OCI-LY7 (cell line): ENCODE results near the gene ZMIZ1. TPM values are rescaled to one million over a fixed set of nuclear protein-coding genes. Genes with fewer than 3 reads are reported as not detected.

Experiments used
- BruUV-seq: library from RNA; stranded (reverse); fragments of 400-500 nt; replicated peaks from 2 replicates; lab custom pipeline; 2021; lab: Mats Ljungman, UMichigan
- CTCF ChIA-PET: fragments of 300-600 bp; sonication (Branson Sonifier 250); formaldehyde crosslinking; loops from one replicate; lab custom pipeline; 2022; ENCODE audit warnings: antibody characterized with exemption; ENCODE audit not compliant: unreplicated experiment; lab: Charles Lee
- POLR2A ChIA-PET: fragments of 300-600 bp; sonication (Branson Sonifier 250); formaldehyde crosslinking; loops from one replicate; lab custom pipeline; 2022; ENCODE audit warnings: antibody characterized with exemption; lab: Charles Lee
- DNase-seq: peaks from one replicate; pipeline ENCODE4 v3.0.0-alpha.2; 2015; ENCODE audit warnings: low spot score
- H2AFZ ChIP-seq: fragments of 200-600 bp; sonication (generic), shearing (Covaris generic); 2 replicates; pipeline ENCODE4 v1.6.1; 2014; ENCODE audit warnings: mild to moderate bottlenecking, antibody characterized with exemption, low read length, moderate library complexity
- H3K27ac ChIP-seq: fragments of 200-600 bp; sonication (generic); 2 replicates; pipeline ENCODE4 v1.5.1; 2014; ENCODE audit warnings: mixed run types, low read depth, mild to moderate bottlenecking, moderate library complexity, low read length, inconsistent platforms; ENCODE audit not compliant: poor library complexity, severe bottlenecking
- H3K36me3 ChIP-seq: fragments of 200-600 bp; sonication (generic); 2 replicates; pipeline ENCODE4 v1.6.1; 2014; ENCODE audit warnings: mild to moderate bottlenecking, antibody characterized with exemption, low read length, moderate library complexity, mixed read lengths; ENCODE audit not compliant: insufficient read depth
- H3K4me1 ChIP-seq: fragments of 200-600 bp; sonication (generic); 2 replicates; pipeline ENCODE4 v1.5.1; 2014; ENCODE audit warnings: mild to moderate bottlenecking, low read length; ENCODE audit not compliant: insufficient read depth, poor library complexity, severe bottlenecking
- H3K4me2 ChIP-seq: fragments of 200-600 bp; sonication (generic); 2 replicates; pipeline ENCODE4 v1.6.1; 2014; ENCODE audit warnings: mild to moderate bottlenecking, low read length
- H3K4me3 ChIP-seq: fragments of 200-600 bp; sonication (generic); 2 replicates; pipeline ENCODE4 v1.5.1; 2014; ENCODE audit warnings: mild to moderate bottlenecking, low read depth, low read length; ENCODE audit not compliant: poor library complexity, severe bottlenecking
- H3K79me2 ChIP-seq: fragments of 200-600 bp; sonication (generic); 2 replicates; pipeline ENCODE4 v1.6.1; 2016; ENCODE audit warnings: low read depth, mild to moderate bottlenecking, low read length, moderate library complexity, mixed read lengths; ENCODE audit not compliant: insufficient read depth
- H3K9me2 ChIP-seq: fragments of 200-600 bp; sonication (generic); 2 replicates; pipeline ENCODE4 v1.6.1; 2016; ENCODE audit warnings: mild to moderate bottlenecking, low read length, mixed read lengths; ENCODE audit not compliant: insufficient read depth
- H3K9me3 ChIP-seq: fragments of 200-600 bp; sonication (generic); 2 replicates; pipeline ENCODE4 v1.6.1; 2014; ENCODE audit warnings: mild to moderate bottlenecking, mixed run types, low read length, mixed read lengths
- H4K20me1 ChIP-seq: fragments of 200-600 bp; sonication (generic); 2 replicates; pipeline ENCODE4 v1.6.1; 2014; ENCODE audit warnings: mild to moderate bottlenecking, antibody characterized with exemption, low read length, moderate library complexity, mixed read lengths; ENCODE audit not compliant: insufficient read depth
- CTCF ChIP-seq: fragments of 200-600 bp; sonication (generic); conservative IDR thresholded peaks from 2 replicates; pipeline ENCODE4 v1.5.1; 2014; ENCODE audit warnings: mild to moderate bottlenecking, antibody characterized with exemption, low read length, moderate library complexity, mixed read lengths
- EZH2phosphoT487 ChIP-seq: fragments of 200-600 bp; sonication (generic); IDR thresholded peaks from 2 replicates; pipeline ENCODE4 v1.6.1; 2018; ENCODE audit warnings: low read depth, borderline replicate concordance, mild to moderate bottlenecking, mixed run types, antibody characterized with exemption, low read length, moderate library complexity, mixed read lengths
- intact Hi-C: fragments of 100-400 bp; cut with micrococcal nuclease; formaldehyde crosslinking; loops from one replicate; pipeline ENCODE4 v1.10.0; 2022; ENCODE audit not compliant: unreplicated experiment
- total RNA-seq, 2 experiments: library from RNA; depleted of rRNA in 1 of 2; stranded (reverse); fragments of >200 nt in 1 of 2; shearing (Covaris generic) in 1 of 2; gene quantifications; 2 replicates each; pipeline ENCODE4 v1.2.3, GENCODE V29; 2014 to 2022

The ZMIZ1 gene
- total RNA-seq, 2 experiments from 2014 or later: 20.4 to 66.9 TPM

GRCh38 chr10:79313320-79313719 is 244.6 kb downstream of the ZMIZ1 start:
- ChIA-PET CTCF (no interaction called here), POLR2A (no interaction called here)
- intact Hi-C loops: no loop called here
- no peak overlapping the region for H3K4me2 ChIP-seq
- no TSS peak for BruUV-seq
- DNase-seq: no peak
- no peak overlapping the region for H3K27ac ChIP-seq
- H3K9me3 ChIP-seq: no peaks in the 10 kb centered on the region
- no peaks in the 10 kb centered on the region for H3K9me2 ChIP-seq
- H3K4me1 ChIP-seq: peaks cover 27% of the 10 kb centered on the region
- H3K36me3 ChIP-seq: peaks cover 40% of the 10 kb centered on the region
- H3K79me2 ChIP-seq: no peaks in the 10 kb centered on the region
- TF ChIP-seq CTCF (no peak), EZH2phosphoT487 (no peak)
- no peak overlapping the region for H3K4me3 ChIP-seq
- no peak overlapping the region for H2AFZ ChIP-seq
- H4K20me1 ChIP-seq: no peaks in the 10 kb centered on the region

- no peak for TF ChIP-seq CTCF
- TF ChIP-seq EZH2phosphoT487: no peak
- ChIA-PET CTCF (no interaction called here), POLR2A (no interaction called here)
- Histone ChIP-seq H3K9me2 (no peaks in the 10 kb centered on the region), H2AFZ (no peak overlapping the region), H3K4me3 (no peak overlapping the region), H3K27ac (no peak overlapping the region), H3K9me3 (no peaks in the 10 kb centered on the region), H3K79me2 (no peaks in the 10 kb centered on the region), H3K36me3 (peaks cover 34% of the 10 kb centered on the region; the same call in 1 of the 2 replicates), H3K4me1 (peaks cover 28% of the 10 kb centered on the region), H4K20me1 (no peaks in the 10 kb centered on the region), H3K4me2 (no peak overlapping the region)
- no TSS peak for BruUV-seq
- no peak for DNase-seq
- intact Hi-C loops: no loop called here
Measured at GRCh38 chr10:79313911-79314439, 245.2 kb downstream of the ZMIZ1 start.
